Measurements from ENCODE around the gene ENAH.
A peak's percentile ranks its signal among the peaks of the same experiment; 100 is the strongest.

ENAH gene

DNA sequence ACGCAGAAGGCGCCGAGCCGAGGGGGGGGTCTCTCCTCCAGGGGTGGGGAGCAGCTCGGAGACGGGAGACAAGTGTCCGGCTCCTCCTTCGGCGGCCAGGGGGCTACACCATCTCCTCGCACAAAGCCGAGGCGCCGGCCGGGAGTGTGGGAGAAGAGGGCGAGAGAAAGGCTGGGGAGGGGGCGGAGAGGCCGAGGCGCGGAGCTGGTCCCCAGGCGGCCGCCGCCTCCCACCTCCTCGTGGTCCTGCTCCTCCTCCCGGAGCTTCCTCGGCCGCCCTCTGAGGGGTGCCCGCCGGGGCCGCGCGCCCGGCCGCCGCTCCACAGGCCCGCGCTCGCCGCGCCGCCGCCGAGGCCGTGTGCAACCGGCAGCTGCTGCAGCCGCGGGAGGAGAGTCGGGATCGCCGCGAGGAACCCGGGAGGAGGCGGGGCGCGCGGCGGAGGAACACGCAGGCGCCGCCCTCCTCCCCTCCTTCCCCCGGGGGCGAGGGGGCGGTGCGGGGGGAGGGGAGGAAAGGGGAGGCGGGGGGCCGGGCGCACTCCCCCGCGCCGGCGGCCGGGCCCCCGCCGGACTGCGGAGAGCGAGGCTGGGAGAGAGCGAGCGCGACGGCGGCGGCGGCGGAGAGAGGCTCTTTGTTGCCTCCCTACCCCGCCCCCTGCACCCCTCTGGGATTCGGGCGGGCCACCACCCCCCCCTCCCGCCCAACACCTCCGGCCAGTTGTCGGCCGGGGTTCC is at the start of gene ENAH:
TSS of gene ENAH (minus strand) at position 395 of the 734 bp plus-strand sequence. CDS start 433 bp downstream, outside the sequence.
- Histone ChIP-seq H3K4me2 (ENCODE audit: low read depth, low read length, poor library complexity, severe bottlenecking) (peak within 1 kb of the TSS; percentile 91), H3F3A (ENCODE audit: low read depth) (peaks cover 10% of the 10 kb centered on the region; the same call in 1 of the 2 replicates), H3K9ac (ENCODE audit: low read depth, low read length, poor library complexity, severe bottlenecking) (peak within 1 kb of the TSS; percentile 85), H3K9me2 (replicated peaks; ENCODE audit: low read depth, low read length) (no peaks in the 10 kb centered on the region), H4K20me1 (ENCODE audit: insufficient read depth, low read length, poor library complexity, severe bottlenecking) (peaks cover 17% of the 10 kb centered on the region), H3K79me2 (ENCODE audit: insufficient read depth, low read length) (peaks cover 46% of the 10 kb centered on the region), H3K27me3 (ENCODE audit: insufficient read depth, low read length, poor library complexity, severe bottlenecking) (no peaks in the 10 kb centered on the region), H3K4me1 (ENCODE audit: insufficient read depth, low read length, poor library complexity, severe bottlenecking) (peaks cover 44% of the 10 kb centered on the region), H3K36me3 (ENCODE audit: insufficient read depth, low read length) (no peaks in the 10 kb centered on the region), H3K9me3 (ENCODE audit: insufficient read depth, low read depth, low read length) (no peaks in the 10 kb centered on the region), H3K4me3 (ENCODE audit: low read length, poor library complexity, severe bottlenecking) (peak within 1 kb of the TSS; percentile 99), H2AFZ (ENCODE audit: low read length) (peak within 1 kb of the TSS; percentile 99)
- TF ChIP-seq EZH2phosphoT487 (IDR thresholded peaks at IDR 0.05; ENCODE audit: borderline replicate concordance), result no peak
- TF ChIP-seq, protein P1, sequence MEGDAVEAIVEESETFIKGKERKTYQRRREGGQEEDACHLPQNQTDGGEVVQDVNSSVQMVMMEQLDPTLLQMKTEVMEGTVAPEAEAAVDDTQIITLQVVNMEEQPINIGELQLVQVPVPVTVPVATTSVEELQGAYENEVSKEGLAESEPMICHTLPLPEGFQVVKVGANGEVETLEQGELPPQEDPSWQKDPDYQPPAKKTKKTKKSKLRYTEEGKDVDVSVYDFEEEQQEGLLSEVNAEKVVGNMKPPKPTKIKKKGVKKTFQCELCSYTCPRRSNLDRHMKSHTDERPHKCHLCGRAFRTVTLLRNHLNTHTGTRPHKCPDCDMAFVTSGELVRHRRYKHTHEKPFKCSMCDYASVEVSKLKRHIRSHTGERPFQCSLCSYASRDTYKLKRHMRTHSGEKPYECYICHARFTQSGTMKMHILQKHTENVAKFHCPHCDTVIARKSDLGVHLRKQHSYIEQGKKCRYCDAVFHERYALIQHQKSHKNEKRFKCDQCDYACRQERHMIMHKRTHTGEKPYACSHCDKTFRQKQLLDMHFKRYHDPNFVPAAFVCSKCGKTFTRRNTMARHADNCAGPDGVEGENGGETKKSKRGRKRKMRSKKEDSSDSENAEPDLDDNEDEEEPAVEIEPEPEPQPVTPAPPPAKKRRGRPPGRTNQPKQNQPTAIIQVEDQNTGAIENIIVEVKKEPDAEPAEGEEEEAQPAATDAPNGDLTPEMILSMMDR (conservative IDR thresholded peaks at IDR 0.05; ENCODE audit: low read length), result no peak

DNA sequence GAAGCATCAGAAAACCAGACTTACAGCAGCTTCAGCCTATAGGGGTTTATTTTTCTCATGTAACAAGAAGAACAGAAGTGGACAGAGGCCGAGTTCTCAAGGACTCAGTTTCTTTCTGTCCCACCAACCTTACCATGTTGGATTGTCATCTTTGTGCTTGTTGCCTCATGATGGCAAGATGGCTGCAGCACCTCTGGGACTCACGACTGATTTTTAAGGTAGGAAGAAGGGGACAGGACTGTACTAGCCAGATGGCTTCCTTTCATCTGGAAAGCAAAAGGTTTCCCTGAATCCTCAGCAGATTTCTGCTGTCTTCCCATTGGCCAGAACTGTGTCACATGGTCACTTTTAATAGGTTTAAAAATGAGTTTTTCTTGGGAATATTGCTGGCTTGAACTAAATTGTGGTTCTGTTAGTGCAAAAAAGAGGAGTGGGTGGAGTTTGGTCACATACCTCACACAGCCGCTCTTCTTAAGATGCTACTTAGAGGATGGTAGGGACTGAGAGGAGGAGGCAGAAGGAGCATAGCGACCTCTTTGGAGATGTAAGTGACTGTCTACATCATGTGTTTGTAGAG is 48.1 kb upstream of the ENAH start:
- Histone ChIP-seq H3K36me3 (ENCODE audit: insufficient read depth, low read length) (no peaks in the 10 kb centered on the region), H3K79me2 (ENCODE audit: insufficient read depth, low read length) (no peaks in the 10 kb centered on the region), H4K20me1 (ENCODE audit: insufficient read depth, low read length, poor library complexity, severe bottlenecking) (no peaks in the 10 kb centered on the region), H3K4me1 (ENCODE audit: insufficient read depth, low read length, poor library complexity, severe bottlenecking) (no peaks in the 10 kb centered on the region), H3F3A (ENCODE audit: low read depth) (no peaks in the 10 kb centered on the region), H3K27me3 (ENCODE audit: insufficient read depth, low read length, poor library complexity, severe bottlenecking) (no peaks in the 10 kb centered on the region), H3K9ac (ENCODE audit: low read depth, low read length, poor library complexity, severe bottlenecking) (no peak overlapping the region), H3K4me2 (ENCODE audit: low read depth, low read length, poor library complexity, severe bottlenecking) (no peak overlapping the region), H2AFZ (ENCODE audit: low read length) (no peak overlapping the region), H3K4me3 (ENCODE audit: low read length, poor library complexity, severe bottlenecking) (no peak overlapping the region), H3K9me3 (ENCODE audit: insufficient read depth, low read depth, low read length) (no peaks in the 10 kb centered on the region), H3K9me2 (replicated peaks; ENCODE audit: low read depth, low read length) (no peaks in the 10 kb centered on the region)
- TF ChIP-seq, protein P1 (conservative IDR thresholded peaks at IDR 0.05; ENCODE audit: low read length), result no peak
- TF ChIP-seq EZH2phosphoT487 (IDR thresholded peaks at IDR 0.05; ENCODE audit: borderline replicate concordance), result no peak

DNA sequence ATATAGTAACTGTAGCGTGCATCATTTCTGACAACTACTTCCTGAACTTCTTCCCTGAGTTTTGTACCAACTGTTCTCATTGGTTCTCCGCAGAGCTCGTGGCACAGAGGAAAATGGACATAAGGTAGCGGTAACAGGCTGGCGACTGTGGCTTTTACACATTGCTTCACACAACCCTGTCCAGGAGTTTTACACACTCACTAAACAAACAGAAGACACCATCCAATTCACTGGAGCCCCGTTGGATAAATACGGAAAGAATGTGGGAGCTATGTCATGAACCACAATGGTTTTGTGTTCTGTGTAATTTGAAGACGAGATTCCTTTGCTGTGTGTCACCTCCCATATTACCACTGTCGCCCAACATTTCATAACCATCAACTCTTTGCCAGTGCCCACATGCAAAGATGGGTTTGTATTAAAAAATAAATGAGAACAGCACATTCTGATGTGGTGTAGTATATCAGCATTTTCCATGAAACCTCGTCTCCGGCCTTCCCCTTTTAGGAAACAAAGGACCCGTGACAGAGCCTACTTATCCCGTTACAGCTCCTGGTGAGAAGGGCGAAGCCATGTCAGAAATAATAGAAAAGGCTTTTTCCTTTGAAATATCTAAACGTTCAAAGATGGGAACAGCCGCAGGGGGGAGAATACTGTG is 47.4 kb upstream of the ENAH start:
- H3K4me3 ChIP-seq (ENCODE audit: low read length, poor library complexity, severe bottlenecking), result no peak overlapping the region
- no peak overlapping the region for H2AFZ ChIP-seq (ENCODE audit: low read length)
- no peaks in the 10 kb centered on the region for H3K27me3 ChIP-seq (ENCODE audit: insufficient read depth, low read length, poor library complexity, severe bottlenecking)
- no peaks in the 10 kb centered on the region for H3K9me3 ChIP-seq (ENCODE audit: insufficient read depth, low read depth, low read length)
- H3K79me2 ChIP-seq (ENCODE audit: insufficient read depth, low read length), result no peaks in the 10 kb centered on the region
- TF ChIP-seq, protein P1 (conservative IDR thresholded peaks at IDR 0.05; ENCODE audit: low read length), result no peak
- TF ChIP-seq EZH2phosphoT487 (IDR thresholded peaks at IDR 0.05; ENCODE audit: borderline replicate concordance), result no peak
- no peaks in the 10 kb centered on the region for H3F3A ChIP-seq (ENCODE audit: low read depth)
- no peak overlapping the region for H3K4me2 ChIP-seq (ENCODE audit: low read depth, low read length, poor library complexity, severe bottlenecking)
- H4K20me1 ChIP-seq (ENCODE audit: insufficient read depth, low read length, poor library complexity, severe bottlenecking), result no peaks in the 10 kb centered on the region
- no peak overlapping the region for H3K9ac ChIP-seq (ENCODE audit: low read depth, low read length, poor library complexity, severe bottlenecking)
- no peaks in the 10 kb centered on the region for H3K4me1 ChIP-seq (ENCODE audit: insufficient read depth, low read length, poor library complexity, severe bottlenecking)
- no peaks in the 10 kb centered on the region for H3K9me2 ChIP-seq (replicated peaks; ENCODE audit: low read depth, low read length)
- no peaks in the 10 kb centered on the region for H3K36me3 ChIP-seq (ENCODE audit: insufficient read depth, low read length)
